Measurements from ENCODE around the gene AMER3. TPM values are rescaled to one million over a fixed set of nuclear protein-coding genes. Genes with fewer than 3 reads are reported as not detected.

Gene AMER3
- total RNA-seq, 2 experiments from 2014 or later, result not detected

GRCh38 chr2:130797493-130798435, 42.4 kb downstream of the AMER3 start:
- CTCF ChIA-PET (ENCODE audit: unreplicated experiment), result interaction anchor here (0.6 kb wide), 2 partner anchors 123 to 894 kb away, joined by 3 read pairs; no protein-coding TSS in a partner anchor
- peak overlapping the region; percentile 95 for H2AFZ ChIP-seq (ENCODE audit: low read length)
- BruUV-seq (replicated peaks), result no TSS peak
- no peaks in the 10 kb centered on the region for H3K4me1 ChIP-seq (ENCODE audit: insufficient read depth, low read length, poor library complexity, severe bottlenecking)
- H4K20me1 ChIP-seq (ENCODE audit: insufficient read depth, low read length), result no peaks in the 10 kb centered on the region
- H3K9me3 ChIP-seq (ENCODE audit: low read length), result no peaks in the 10 kb centered on the region
- H3K27ac ChIP-seq (ENCODE audit: low read depth, low read length, poor library complexity, severe bottlenecking), result no peak overlapping the region
- POLR2A ChIA-PET, result interaction anchor here (0.9 to 1.4 kb wide), 2 partner anchors 74 to 76 kb away, joined by 3 read pairs; no protein-coding TSS in a partner anchor
- peak overlapping the region; percentile 87 for H3K4me2 ChIP-seq (ENCODE audit: low read length)
- intact Hi-C loops (cut with micrococcal nuclease; ENCODE audit: unreplicated experiment), result loop anchor here (1.0 kb wide), 2 partner anchors 76 to 123 kb away; no protein-coding TSS in a partner anchor
- TF ChIP-seq CTCF (conservative IDR thresholded peaks at IDR 0.05; ENCODE audit: low read length) (peak; percentile 75), EZH2phosphoT487 (IDR thresholded peaks at IDR 0.05; ENCODE audit: borderline replicate concordance, low read depth, low read length) (no peak)
- no peaks in the 10 kb centered on the region for H3K9me2 ChIP-seq (ENCODE audit: insufficient read depth, low read length)
- no peaks in the 10 kb centered on the region for H3K79me2 ChIP-seq (ENCODE audit: insufficient read depth, low read depth, low read length)
- no peaks in the 10 kb centered on the region for H3K36me3 ChIP-seq (ENCODE audit: insufficient read depth, low read length)
- peak; percentile 89 for DNase-seq (ENCODE audit: low spot score)
- peak overlapping the region; percentile 72 for H3K4me3 ChIP-seq (ENCODE audit: low read depth, low read length, poor library complexity, severe bottlenecking)

- Histone ChIP-seq H3K4me3 (ENCODE audit: low read depth, low read length, poor library complexity, severe bottlenecking) (peak overlapping the region; percentile 72), H3K4me2 (ENCODE audit: low read length) (peak overlapping the region; percentile 87), H3K4me1 (ENCODE audit: insufficient read depth, low read length, poor library complexity, severe bottlenecking) (no peaks in the 10 kb centered on the region), H3K79me2 (ENCODE audit: insufficient read depth, low read depth, low read length) (no peaks in the 10 kb centered on the region), H3K9me2 (ENCODE audit: insufficient read depth, low read length) (no peaks in the 10 kb centered on the region), H2AFZ (ENCODE audit: low read length) (peak overlapping the region; percentile 95; the same call in 1 of the 2 replicates), H3K36me3 (ENCODE audit: insufficient read depth, low read length) (no peaks in the 10 kb centered on the region), H3K27ac (ENCODE audit: low read depth, low read length, poor library complexity, severe bottlenecking) (no peak overlapping the region), H3K9me3 (ENCODE audit: low read length) (no peaks in the 10 kb centered on the region), H4K20me1 (ENCODE audit: insufficient read depth, low read length) (no peaks in the 10 kb centered on the region)
- BruUV-seq (replicated peaks), result no TSS peak
- no peak for DNase-seq (ENCODE audit: low spot score)
- ChIA-PET POLR2A (interaction anchor here (0.6 kb wide), 1 partner anchor 829 kb away, joined by 5 read pairs; no protein-coding TSS in a partner anchor), CTCF (ENCODE audit: unreplicated experiment) (interaction anchor here (0.6 kb wide), 1 partner anchor 893 kb away, joined by 3 read pairs; no protein-coding TSS in a partner anchor)
- intact Hi-C loops (cut with micrococcal nuclease; ENCODE audit: unreplicated experiment), result loop anchor here (1.0 kb wide), 1 partner anchor 122 kb away; no protein-coding TSS in a partner anchor
- TF ChIP-seq CTCF (conservative IDR thresholded peaks at IDR 0.05; ENCODE audit: low read length) (no peak), EZH2phosphoT487 (IDR thresholded peaks at IDR 0.05; ENCODE audit: borderline replicate concordance, low read depth, low read length) (no peak)
Observed at GRCh38 chr2:130798472-130799218, 43.3 kb downstream of the AMER3 start.

Measured in OCI-LY7 (cell line).